ENCODE data around the gene SUGCT. TPM values are rescaled to one million over a fixed set of nuclear protein-coding genes. Genes with fewer than 3 reads are reported as not detected.
"Not testable (repeated sequence)": the region's sequence is repeated elsewhere in the genome, so short reads cannot be mapped to it uniquely, and the experiment has no call there.

Gene SUGCT
- total RNA-seq, 2 experiments from 2014 or later = not detected

GRCh38 chr7:40165216-40165615, 30.4 kb downstream of the SUGCT start:
- H2AFZ ChIP-seq (ENCODE audit: low read length) = no peak overlapping the region
- no peak overlapping the region for H3K27ac ChIP-seq (ENCODE audit: low read depth, low read length, poor library complexity, severe bottlenecking)
- no peaks in the 10 kb centered on the region for H3K36me3 ChIP-seq (ENCODE audit: insufficient read depth, low read length)
- H3K4me3 ChIP-seq (ENCODE audit: low read depth, low read length, poor library complexity, severe bottlenecking) = no peak overlapping the region
- no peaks in the 10 kb centered on the region for H3K9me2 ChIP-seq (ENCODE audit: insufficient read depth, low read length)
- ChIA-PET CTCF (ENCODE audit: unreplicated experiment) (no interaction called here), POLR2A (no interaction called here)
- no peaks in the 10 kb centered on the region for H4K20me1 ChIP-seq (ENCODE audit: insufficient read depth, low read length)
- H3K79me2 ChIP-seq (ENCODE audit: insufficient read depth, low read depth, low read length) = no peaks in the 10 kb centered on the region
- H3K9me3 ChIP-seq (ENCODE audit: low read length) = no peaks in the 10 kb centered on the region
- TF ChIP-seq EZH2phosphoT487 (IDR thresholded peaks at IDR 0.05; ENCODE audit: borderline replicate concordance, low read depth, low read length) (no peak), CTCF (conservative IDR thresholded peaks at IDR 0.05; ENCODE audit: low read length) (no peak)
- DNase-seq (ENCODE audit: low spot score) = no peak
- no TSS peak for BruUV-seq (replicated peaks)
- H3K4me1 ChIP-seq (ENCODE audit: insufficient read depth, low read length, poor library complexity, severe bottlenecking) = no peaks in the 10 kb centered on the region
- intact Hi-C loops (cut with micrococcal nuclease; ENCODE audit: unreplicated experiment) = no loop called here
- H3K4me2 ChIP-seq (ENCODE audit: low read length) = no peak overlapping the region

GRCh38 chr7:40167291-40167690, 32.5 kb downstream of the SUGCT start:
- Histone ChIP-seq H3K27ac (ENCODE audit: low read depth, low read length, poor library complexity, severe bottlenecking) (no peak overlapping the region), H2AFZ (ENCODE audit: low read length) (no peak overlapping the region), H3K4me3 (ENCODE audit: low read depth, low read length, poor library complexity, severe bottlenecking) (no peak overlapping the region), H4K20me1 (ENCODE audit: insufficient read depth, low read length) (no peaks in the 10 kb centered on the region), H3K4me2 (ENCODE audit: low read length) (no peak overlapping the region), H3K4me1 (ENCODE audit: insufficient read depth, low read length, poor library complexity, severe bottlenecking) (no peaks in the 10 kb centered on the region), H3K9me2 (ENCODE audit: insufficient read depth, low read length) (no peaks in the 10 kb centered on the region), H3K79me2 (ENCODE audit: insufficient read depth, low read depth, low read length) (no peaks in the 10 kb centered on the region), H3K9me3 (ENCODE audit: low read length) (no peaks in the 10 kb centered on the region), H3K36me3 (ENCODE audit: insufficient read depth, low read length) (no peaks in the 10 kb centered on the region)
- no TSS peak for BruUV-seq (replicated peaks)
- ChIA-PET POLR2A (interaction anchor here (1.3 kb wide), 1 partner anchor 11 kb away, joined by 5 read pairs; no protein-coding TSS in a partner anchor), CTCF (ENCODE audit: unreplicated experiment) (no interaction called here)
- intact Hi-C loops (cut with micrococcal nuclease; ENCODE audit: unreplicated experiment) = no loop called here
- TF ChIP-seq EZH2phosphoT487 (IDR thresholded peaks at IDR 0.05; ENCODE audit: borderline replicate concordance, low read depth, low read length) = no peak
- no peak for TF ChIP-seq CTCF (conservative IDR thresholded peaks at IDR 0.05; ENCODE audit: low read length)
- DNase-seq (ENCODE audit: low spot score) = no peak

GRCh38 chr7:40168266-40168665, 33.5 kb downstream of the SUGCT start:
- POLR2A ChIA-PET = not testable (repeated sequence)

GRCh38 chr7:40173121-40173520, 38.3 kb downstream of the SUGCT start:
- H3K9me2 ChIP-seq (ENCODE audit: insufficient read depth, low read length); H3K79me2 ChIP-seq (ENCODE audit: insufficient read depth, low read depth, low read length); H3K4me2 ChIP-seq (ENCODE audit: low read length); H3K27ac ChIP-seq (ENCODE audit: low read depth, low read length, poor library complexity, severe bottlenecking); DNase-seq (ENCODE audit: low spot score); intact Hi-C loops (cut with micrococcal nuclease; ENCODE audit: unreplicated experiment); H3K9me3 ChIP-seq (ENCODE audit: low read length); H3K4me3 ChIP-seq (ENCODE audit: low read depth, low read length, poor library complexity, severe bottlenecking); H4K20me1 ChIP-seq (ENCODE audit: insufficient read depth, low read length); CTCF ChIA-PET (ENCODE audit: unreplicated experiment); POLR2A ChIA-PET; BruUV-seq (replicated peaks); H2AFZ ChIP-seq (ENCODE audit: low read length); H3K36me3 ChIP-seq (ENCODE audit: insufficient read depth, low read length); H3K4me1 ChIP-seq (ENCODE audit: insufficient read depth, low read length, poor library complexity, severe bottlenecking): not testable (repeated sequence)

More at GRCh38 chr7:40168266-40168665, 33.5 kb downstream of the SUGCT start:
- H3K36me3 ChIP-seq (ENCODE audit: insufficient read depth, low read length); H4K20me1 ChIP-seq (ENCODE audit: insufficient read depth, low read length); H3K4me1 ChIP-seq (ENCODE audit: insufficient read depth, low read length, poor library complexity, severe bottlenecking); CTCF ChIA-PET (ENCODE audit: unreplicated experiment); BruUV-seq (replicated peaks); DNase-seq (ENCODE audit: low spot score); H3K4me2 ChIP-seq (ENCODE audit: low read length); H2AFZ ChIP-seq (ENCODE audit: low read length); H3K4me3 ChIP-seq (ENCODE audit: low read depth, low read length, poor library complexity, severe bottlenecking); H3K9me2 ChIP-seq (ENCODE audit: insufficient read depth, low read length); intact Hi-C loops (cut with micrococcal nuclease; ENCODE audit: unreplicated experiment); H3K9me3 ChIP-seq (ENCODE audit: low read length); H3K27ac ChIP-seq (ENCODE audit: low read depth, low read length, poor library complexity, severe bottlenecking); H3K79me2 ChIP-seq (ENCODE audit: insufficient read depth, low read depth, low read length): not testable (repeated sequence)

GRCh38 chr7:40175256-40175655, 40.5 kb downstream of the SUGCT start:
- H3K36me3 ChIP-seq (ENCODE audit: insufficient read depth, low read length); intact Hi-C loops (cut with micrococcal nuclease; ENCODE audit: unreplicated experiment); H3K79me2 ChIP-seq (ENCODE audit: insufficient read depth, low read depth, low read length); H3K27ac ChIP-seq (ENCODE audit: low read depth, low read length, poor library complexity, severe bottlenecking); H2AFZ ChIP-seq (ENCODE audit: low read length); H3K9me2 ChIP-seq (ENCODE audit: insufficient read depth, low read length); BruUV-seq (replicated peaks); DNase-seq (ENCODE audit: low spot score); POLR2A ChIA-PET; H3K9me3 ChIP-seq (ENCODE audit: low read length); H3K4me2 ChIP-seq (ENCODE audit: low read length); CTCF ChIA-PET (ENCODE audit: unreplicated experiment); H4K20me1 ChIP-seq (ENCODE audit: insufficient read depth, low read length); H3K4me3 ChIP-seq (ENCODE audit: low read depth, low read length, poor library complexity, severe bottlenecking); H3K4me1 ChIP-seq (ENCODE audit: insufficient read depth, low read length, poor library complexity, severe bottlenecking): not testable (repeated sequence)

Data from OCI-LY7 (cell line).